GM21390 (cell line): ENCODE data around the gene FOXN1.

Experiments used
- ATAC-seq: cut with Tn5 transposase; IDR thresholded peaks from one replicate; pipeline ENCODE4 v1.9.1; 2021; ENCODE audit not compliant: unreplicated experiment

The FOXN1 gene

GRCh38 chr17:28524476-28525424 is 18.6 kb downstream of the FOXN1 start:
- no peak for ATAC-seq

GRCh38 chr17:28526381-28526780 is 20.2 kb downstream of the FOXN1 start:
- no peak for ATAC-seq

GRCh38 chr17:28527181-28527681 is 21.1 kb downstream of the FOXN1 start:
- no peak for ATAC-seq

- no peak for ATAC-seq
These were observed 21.7 kb downstream of the FOXN1 start for GRCh38 chr17:28527859-28528258.

GRCh38 chr17:28528327-28529012 is 22.3 kb downstream of the FOXN1 start:
- ATAC-seq: no peak

- ATAC-seq: no peak
These were observed 22.9 kb downstream of the FOXN1 start for GRCh38 chr17:28529013-28529400.

GRCh38 chr17:28530250-28530649 is 24.1 kb downstream of the FOXN1 start:
- ATAC-seq: no peak

- ATAC-seq: no peak
These were observed 24.8 kb downstream of the FOXN1 start for GRCh38 chr17:28530926-28531325.

- no peak for ATAC-seq
These were observed 26.2 kb downstream of the FOXN1 start for GRCh38 chr17:28532050-28532960.

GRCh38 chr17:28533091-28533807 is 27.1 kb downstream of the FOXN1 start:
- ATAC-seq: no peak

- ATAC-seq: no peak
These were observed 28.7 kb downstream of the FOXN1 start for GRCh38 chr17:28534740-28535375.

GRCh38 chr17:28536532-28537218 is 30.5 kb downstream of the FOXN1 start:
- ATAC-seq: no peak

GRCh38 chr17:28537219-28537610 is 31.1 kb downstream of the FOXN1 start:
- no peak for ATAC-seq

GRCh38 chr17:28538296-28538895 is 32.2 kb downstream of the FOXN1 start:
- ATAC-seq: no peak

GRCh38 chr17:28540231-28540630 is 34.1 kb downstream of the FOXN1 start:
- no peak for ATAC-seq

GRCh38 chr17:28541439-28541838 is 35.3 kb downstream of the FOXN1 start:
- ATAC-seq: no peak

GRCh38 chr17:28544402-28545140 is 38.4 kb downstream of the FOXN1 start:
- ATAC-seq: no peak

- no peak for ATAC-seq
These were observed 39.0 kb downstream of the FOXN1 start for GRCh38 chr17:28545141-28545503.
